Osteoblast (primary cell): ENCODE measurements around the gene ENTR1. TPM values are rescaled to one million over a fixed set of nuclear protein-coding genes. Genes with fewer than 3 reads are reported as not detected.

Source experiments
- DNase-seq: peaks from one replicate; pipeline ENCODE4 v3.0.0; 2011; ENCODE audit warnings: low spot score, mixed read lengths; ENCODE audit not compliant: insufficient read length; ENCODE audit errors: missing footprints
- H2AFZ ChIP-seq: 2 replicates; pipeline ENCODE4 v1.6.0; 2011; ENCODE audit warnings: mild to moderate bottlenecking, low read length
- H3K27ac ChIP-seq: 2 replicates; pipeline ENCODE4 v1.5.1; 2011; ENCODE audit warnings: mild to moderate bottlenecking, low read depth, low read length, moderate library complexity
- H3K27me3 ChIP-seq: 2 replicates; pipeline ENCODE4 v1.6.0; 2012; ENCODE audit warnings: mild to moderate bottlenecking, control low read depth, inconsistent platforms, low read length, moderate library complexity; ENCODE audit not compliant: insufficient read depth
- H3K36me3 ChIP-seq: 2 replicates; pipeline ENCODE4 v1.5.1; 2011; ENCODE audit warnings: mild to moderate bottlenecking, low read length, control low read depth, moderate library complexity; ENCODE audit not compliant: insufficient read depth
- H3K4me1 ChIP-seq: 2 replicates; pipeline ENCODE4 v1.5.1; 2011; ENCODE audit warnings: mild to moderate bottlenecking, low read length, control low read depth, moderate library complexity; ENCODE audit not compliant: insufficient read depth
- H3K4me2 ChIP-seq: 2 replicates; pipeline ENCODE4 v1.6.0; 2011; ENCODE audit warnings: mild to moderate bottlenecking, low read length; ENCODE audit not compliant: insufficient read depth
- H3K4me3 ChIP-seq: fragments of 200-600 bp; sonication (generic); 3 replicates; pipeline ENCODE4 v1.5.1; 2012; ENCODE audit warnings: mild to moderate bottlenecking, low read length, inconsistent platforms; ENCODE audit not compliant: insufficient read depth
- H3K79me2 ChIP-seq: 2 replicates; pipeline ENCODE4 v1.6.0; 2012; ENCODE audit warnings: mild to moderate bottlenecking, low read length, control low read depth, inconsistent platforms; ENCODE audit not compliant: insufficient read depth
- H3K9me3 ChIP-seq: 2 replicates; pipeline ENCODE4 v1.5.1; 2011; ENCODE audit warnings: low read depth, low read length, control low read depth
- H4K20me1 ChIP-seq: 2 replicates; pipeline ENCODE4 v1.6.0; 2012; ENCODE audit warnings: mild to moderate bottlenecking, low read length, control low read depth; ENCODE audit not compliant: insufficient read depth
- CTCF ChIP-seq: IDR thresholded peaks from 2 replicates; pipeline ENCODE4 v1.5.1; 2011; ENCODE audit warnings: mild to moderate bottlenecking, low read depth, low read length, moderate library complexity; ENCODE audit errors: extremely low read depth
- total RNA-seq: library from RNA; depleted of rRNA; stranded (reverse); fragments of >200 nt; gene quantifications from 2 replicates; pipeline ENCODE4 v1.2.3, GENCODE V29; 2012

Gene ENTR1
- total RNA-seq, 1 donor = 40.2 TPM

DNA sequence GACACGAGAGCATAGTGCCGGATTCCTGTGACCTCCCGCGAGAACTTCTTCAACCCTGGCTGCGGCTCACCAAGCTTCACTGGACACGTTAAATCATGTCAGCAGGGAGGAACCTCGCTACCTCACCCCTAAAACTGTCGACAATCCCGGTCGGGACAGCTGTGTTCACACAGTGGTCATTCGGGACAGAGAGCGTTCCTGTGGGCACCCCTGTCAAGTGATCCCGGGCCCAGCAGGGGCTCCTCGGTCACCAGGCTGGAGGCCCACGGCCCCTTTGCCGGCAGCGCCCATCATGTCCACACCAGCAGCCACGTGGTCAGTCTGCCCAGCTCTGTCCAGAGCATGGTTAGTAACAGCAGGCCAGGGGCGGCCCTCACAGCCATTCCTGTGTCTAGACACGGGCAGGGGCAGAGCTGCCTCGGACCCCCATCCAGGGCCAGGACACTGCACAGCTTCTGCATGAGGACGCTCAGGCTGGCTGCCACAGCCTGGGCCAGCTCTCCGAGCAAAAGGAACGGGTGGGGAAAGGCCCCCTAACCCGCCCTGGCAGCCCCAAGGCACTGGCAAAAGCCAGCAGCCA, 25.7 kb upstream of the ENTR1 start:
- H3K4me3 ChIP-seq = no peak overlapping the region
- peaks cover 21% of the 10 kb centered on the region for H3K4me1 ChIP-seq
- no peaks in the 10 kb centered on the region for H3K9me3 ChIP-seq
- no peaks in the 10 kb centered on the region for H3K27me3 ChIP-seq
- H3K79me2 ChIP-seq = peaks cover 59% of the 10 kb centered on the region
- H3K27ac ChIP-seq = no peak overlapping the region
- no peak for TF ChIP-seq CTCF
- peaks cover 52% of the 10 kb centered on the region for H4K20me1 ChIP-seq
- no peak for DNase-seq
- no peak overlapping the region for H2AFZ ChIP-seq
- H3K4me2 ChIP-seq = no peak overlapping the region
- H3K36me3 ChIP-seq = peaks cover 18% of the 10 kb centered on the region

DNA sequence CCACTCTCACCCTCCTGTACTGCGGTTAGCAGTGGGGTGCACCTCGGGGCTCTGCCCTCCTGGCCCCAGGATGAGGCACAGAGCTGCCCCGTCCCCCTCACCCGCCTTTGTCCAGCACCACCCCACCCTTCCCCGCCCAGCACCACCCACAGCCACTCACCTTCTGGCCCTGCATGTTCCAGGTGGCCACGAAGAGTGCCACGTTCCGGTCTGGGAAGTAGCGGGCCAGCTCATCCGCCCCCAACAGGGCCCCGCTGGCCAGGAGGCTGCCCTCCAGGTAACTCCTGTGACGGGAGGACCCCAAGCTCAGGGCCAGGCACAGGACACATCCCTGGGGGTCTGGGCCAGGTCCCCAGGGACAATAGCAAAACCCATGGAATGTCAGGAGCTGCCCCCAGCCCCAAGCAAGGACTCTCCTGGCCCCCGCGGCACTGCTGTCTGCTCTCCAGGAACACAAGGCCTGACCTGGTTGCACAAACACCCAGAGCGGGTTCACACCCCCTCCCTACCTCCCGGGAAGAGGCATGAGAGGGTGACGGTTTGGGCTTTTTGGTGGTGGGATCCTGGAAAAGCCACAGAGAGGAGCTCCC, 24.3 kb upstream of the ENTR1 start:
- H3K36me3 ChIP-seq = peaks cover 5% of the 10 kb centered on the region
- no peak for DNase-seq
- H3K27me3 ChIP-seq = no peaks in the 10 kb centered on the region
- H4K20me1 ChIP-seq = peaks cover 38% of the 10 kb centered on the region
- no peak overlapping the region for H3K27ac ChIP-seq
- H3K4me3 ChIP-seq = no peak overlapping the region
- TF ChIP-seq CTCF = no peak
- H3K4me1 ChIP-seq = peaks cover 16% of the 10 kb centered on the region
- H3K9me3 ChIP-seq = no peaks in the 10 kb centered on the region
- peaks cover 59% of the 10 kb centered on the region for H3K79me2 ChIP-seq
- no peak overlapping the region for H2AFZ ChIP-seq
- H3K4me2 ChIP-seq = no peak overlapping the region

- Histone ChIP-seq H3K79me2 (peaks cover 53% of the 10 kb centered on the region), H3K9me3 (no peaks in the 10 kb centered on the region), H4K20me1 (peaks cover 38% of the 10 kb centered on the region), H3K4me1 (peaks cover 16% of the 10 kb centered on the region), H3K4me3 (no peak overlapping the region), H3K27ac (no peak overlapping the region), H3K36me3 (peaks cover 8% of the 10 kb centered on the region), H3K27me3 (no peaks in the 10 kb centered on the region), H2AFZ (no peak overlapping the region), H3K4me2 (no peak overlapping the region)
- TF ChIP-seq CTCF = no peak
- peak; percentile 88 for DNase-seq
These were observed 23.6 kb upstream of the ENTR1 start for GRCh38 chr9:136433849-136434579.

DNA sequence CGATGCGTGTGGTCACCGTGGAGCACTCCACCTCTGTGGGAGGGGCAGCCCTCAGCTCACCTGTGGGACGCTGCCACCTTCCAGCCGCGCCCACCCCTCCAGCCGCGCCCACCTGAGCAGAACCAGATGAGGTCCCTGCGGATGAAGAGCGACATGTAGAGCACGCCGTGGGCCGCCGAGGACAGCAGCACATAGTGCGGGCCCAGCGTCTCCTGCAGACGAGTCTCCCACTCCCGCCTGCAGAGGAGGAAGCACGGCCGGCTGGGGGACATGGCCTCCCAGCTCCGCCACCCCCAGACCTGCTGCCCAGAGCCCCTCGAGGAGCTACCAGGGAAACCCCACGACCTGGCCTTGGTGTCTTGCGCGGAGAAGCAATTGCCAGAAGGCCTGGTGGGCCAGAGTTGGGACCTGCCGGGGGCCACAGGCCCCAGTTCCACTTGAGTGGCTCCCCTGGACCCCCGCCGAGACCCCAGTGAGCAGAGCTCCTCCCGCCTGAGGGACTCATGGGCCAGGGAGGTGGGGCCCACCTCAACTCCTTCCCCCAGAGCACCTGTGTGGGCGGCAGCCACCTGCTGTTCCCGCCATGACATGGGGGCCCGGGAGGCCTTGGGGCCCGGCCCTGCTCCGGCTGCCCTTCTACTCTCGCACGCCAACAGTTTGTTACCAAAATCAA, 22.8 kb upstream of the ENTR1 start:
- no peak for TF ChIP-seq CTCF
- DNase-seq = no peak
- Histone ChIP-seq H3K9me3 (no peaks in the 10 kb centered on the region), H3K27me3 (no peaks in the 10 kb centered on the region), H3K27ac (no peak overlapping the region), H3K4me2 (no peak overlapping the region), H2AFZ (no peak overlapping the region), H4K20me1 (peaks cover 34% of the 10 kb centered on the region), H3K79me2 (peaks cover 45% of the 10 kb centered on the region), H3K36me3 (peaks cover 14% of the 10 kb centered on the region), H3K4me1 (peaks cover 12% of the 10 kb centered on the region), H3K4me3 (no peak overlapping the region)
